Esophagus squamous epithelium (tissue), 5 donors: ENCODE measurements around the gene VIPR2. TPM values are rescaled to one million over a fixed set of nuclear protein-coding genes. Genes with fewer than 3 reads are reported as not detected.

Source experiments
- DNase-seq: peaks from one replicate; lab custom pipeline; 2025; lab: John Stamatoyannopoulos, UW
- H3K27ac ChIP-seq, 4 donors: fragments of 200-600 bp; sonication (generic); one replicate each; pipeline ENCODE4 v1.5.1; 2016 to 2019; ENCODE audit warnings: mild to moderate bottlenecking in 1 of 4
- H3K27me3 ChIP-seq, 4 donors: fragments of 200-600 bp; sonication (generic); 1 replicate in 3 of 4; 2 replicates in 1 of 4; pipeline versions ENCODE4 v1.5.1 to v1.6.0; 2017 to 2021; ENCODE audit warnings: antibody characterized with exemption in 1 of 4
- H3K36me3 ChIP-seq, 3 donors: fragments of 200-600 bp; sonication (generic); one replicate each; pipeline ENCODE4 v1.5.1; 2016 to 2019
- H3K4me1 ChIP-seq, 3 donors: fragments of 200-600 bp; sonication (generic); one replicate each; pipeline ENCODE4 v1.5.1; 2017 to 2019
- H3K4me3 ChIP-seq, 4 donors: fragments of 200-600 bp; sonication (generic); 1 replicate in 3 of 4; 2 replicates in 1 of 4; pipeline ENCODE4 v1.5.1; 2016 to 2019; ENCODE audit warnings: mild to moderate bottlenecking in 2 of 4, moderate library complexity in 1 of 4
- H3K9me3 ChIP-seq, 3 donors: fragments of 200-600 bp; sonication (generic); one replicate each; pipeline ENCODE4 v1.5.1; 2016 to 2019
- POLR2A ChIP-seq, 4 donors: fragments of 450-650 bp; IDR thresholded peaks; one replicate each; pipeline ENCODE4 v1.6.1; 2017; ENCODE audit warnings: antibody characterized with exemption in 4 of 4, mild to moderate bottlenecking in 4 of 4, moderate library complexity in 3 of 4
- WGBS, 2 donors: methylation state at CpG; one replicate each; pipeline ENCODE4 v1.1.5; 2018; 5-methylcytosine and 5-hydroxymethylcytosine counted together
- intact Hi-C: fragments of 100-400 bp; cut with DNase I; formaldehyde crosslinking; loops from one replicate; pipeline ENCODE4 v1.15.0; 2022
- total RNA-seq, 4 donors: library from RNA; depleted of rRNA; stranded (reverse); fragments of >200 nt; gene quantifications; one replicate each; pipeline ENCODE4 v1.1.0, GENCODE V29; 2016
- TF ChIP-seq, protein P1 (sequence below), 6 experiments: fragments of 450-650 bp in 4 of 6; fragments of 200-600 bp in 2 of 6; sonication (generic) in 2 of 6; IDR thresholded peaks; one replicate each; pipeline ENCODE4 v1.5.1; 2016 to 2019; ENCODE audit warnings: antibody characterized with exemption in 6 of 6, mild to moderate bottlenecking in 4 of 6, moderate library complexity in 4 of 6
- donor health status: DM: yes; HTN: yes; CAD: no.

Gene VIPR2
- total RNA-seq, 4 donors from 2014 or later: 0.18 to 2.1 (median 0.40) TPM

DNA sequence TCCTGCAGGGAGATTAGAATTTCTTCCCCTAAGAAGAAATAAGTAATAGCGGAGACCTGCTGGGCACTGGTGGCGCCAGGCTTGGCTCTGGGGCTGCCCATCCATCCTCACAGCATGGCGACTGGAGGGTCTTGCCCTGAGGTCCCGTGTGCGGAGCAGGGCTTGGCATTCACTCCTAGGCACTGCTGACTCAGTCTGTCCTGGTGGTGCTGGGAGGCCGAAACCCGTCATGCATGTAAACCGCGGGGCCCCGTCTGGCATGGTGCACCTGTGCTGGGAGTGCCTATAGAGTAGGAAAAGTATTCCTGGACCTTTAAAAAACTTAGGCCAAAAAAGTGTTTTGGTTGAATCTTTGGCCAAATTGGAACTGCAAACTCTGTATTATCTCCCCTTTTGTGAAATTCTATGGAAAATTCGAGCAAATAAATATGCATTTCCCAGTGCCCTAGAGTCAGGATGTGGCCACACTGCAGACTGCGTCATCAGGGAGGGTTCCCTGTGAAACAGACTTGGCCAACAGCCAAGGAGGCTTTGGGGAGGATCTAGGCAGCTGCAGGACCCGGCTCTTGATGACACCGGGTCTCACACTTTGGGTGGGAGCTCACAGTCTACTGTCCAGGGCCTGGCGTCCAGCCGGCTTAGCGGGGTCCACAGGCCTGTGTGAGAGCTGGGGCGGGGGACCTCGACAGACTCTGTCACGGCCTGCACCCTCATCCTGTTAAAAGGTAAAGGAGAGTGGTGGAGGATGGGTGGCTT lies 122.3 kb downstream of the VIPR2 start:
- Histone ChIP-seq H3K27ac (no peak overlapping the region), H3K9me3 (no peaks in the 10 kb centered on the region), H3K4me3 (no peak overlapping the region), H3K27me3 (peaks cover 0 to 17% (median 0%) of the 10 kb centered on the region in 4 donors), H3K4me1 (peaks cover 0 to 7% (median 4%) of the 10 kb centered on the region in 3 donors), H3K36me3 (no peaks in the 10 kb centered on the region)
- DNase-seq: no peak
- intact Hi-C loops: no loop called here
- TF ChIP-seq POLR2A (IDR thresholded peaks at IDR 0.05): no peak
- TF ChIP-seq, protein P1, sequence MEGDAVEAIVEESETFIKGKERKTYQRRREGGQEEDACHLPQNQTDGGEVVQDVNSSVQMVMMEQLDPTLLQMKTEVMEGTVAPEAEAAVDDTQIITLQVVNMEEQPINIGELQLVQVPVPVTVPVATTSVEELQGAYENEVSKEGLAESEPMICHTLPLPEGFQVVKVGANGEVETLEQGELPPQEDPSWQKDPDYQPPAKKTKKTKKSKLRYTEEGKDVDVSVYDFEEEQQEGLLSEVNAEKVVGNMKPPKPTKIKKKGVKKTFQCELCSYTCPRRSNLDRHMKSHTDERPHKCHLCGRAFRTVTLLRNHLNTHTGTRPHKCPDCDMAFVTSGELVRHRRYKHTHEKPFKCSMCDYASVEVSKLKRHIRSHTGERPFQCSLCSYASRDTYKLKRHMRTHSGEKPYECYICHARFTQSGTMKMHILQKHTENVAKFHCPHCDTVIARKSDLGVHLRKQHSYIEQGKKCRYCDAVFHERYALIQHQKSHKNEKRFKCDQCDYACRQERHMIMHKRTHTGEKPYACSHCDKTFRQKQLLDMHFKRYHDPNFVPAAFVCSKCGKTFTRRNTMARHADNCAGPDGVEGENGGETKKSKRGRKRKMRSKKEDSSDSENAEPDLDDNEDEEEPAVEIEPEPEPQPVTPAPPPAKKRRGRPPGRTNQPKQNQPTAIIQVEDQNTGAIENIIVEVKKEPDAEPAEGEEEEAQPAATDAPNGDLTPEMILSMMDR (IDR thresholded peaks at IDR 0.05): no peak
- WGBS, 2 donors: 72 to 82% methylated on average over 7 to 10 of the region's 20 CpGs

DNA sequence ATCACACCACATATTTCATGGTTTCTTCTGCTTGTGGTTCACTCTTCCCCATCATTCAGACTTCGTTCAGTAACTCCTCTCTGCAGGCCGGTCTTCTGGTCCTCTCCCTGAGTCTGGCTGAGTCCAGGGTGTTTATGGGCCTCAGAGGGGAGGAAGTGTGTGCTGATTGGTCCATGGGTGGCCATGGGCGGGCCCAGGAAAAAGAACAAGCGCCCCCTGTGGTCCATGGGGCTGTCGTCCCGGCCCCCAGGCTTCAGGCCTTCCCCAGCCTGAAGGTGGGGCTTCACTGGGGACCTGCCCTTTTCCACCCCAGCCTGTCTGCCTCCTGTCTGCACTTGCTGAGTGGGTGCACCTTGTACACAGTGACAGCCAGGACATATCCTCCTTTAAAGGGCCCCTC lies 123.7 kb downstream of the VIPR2 start:
- no peaks in the 10 kb centered on the region for H3K36me3 ChIP-seq
- 52 to 75% methylated on average over 3 to 6 of the region's 6 CpGs for WGBS, 2 donors
- intact Hi-C loops: no loop called here
- TF ChIP-seq POLR2A (IDR thresholded peaks at IDR 0.05): no peak
- TF ChIP-seq, protein P1 (IDR thresholded peaks at IDR 0.05): no peak
- DNase-seq: no peak
- no peak overlapping the region for H3K4me3 ChIP-seq
- no peak overlapping the region for H3K27ac ChIP-seq
- peaks cover 0 to 12% (median 0%) of the 10 kb centered on the region in 4 donors for H3K27me3 ChIP-seq
- H3K4me1 ChIP-seq: peaks cover 0 to under 1% (median 0%) of the 10 kb centered on the region in 3 donors
- H3K9me3 ChIP-seq: no peaks in the 10 kb centered on the region

- peaks cover 0 to 19% (median 11%) of the 10 kb centered on the region in 3 donors for H3K4me1 ChIP-seq
- peaks cover 0 to 4% (median 0%) of the 10 kb centered on the region in 4 donors for H3K27me3 ChIP-seq
- no peak for DNase-seq
- TF ChIP-seq, protein P1 (IDR thresholded peaks at IDR 0.05): no peak
- no peak for TF ChIP-seq POLR2A (IDR thresholded peaks at IDR 0.05)
- intact Hi-C loops: no loop called here
- no peak overlapping the region for H3K4me3 ChIP-seq
- WGBS, 2 donors: 47 to 52% methylated on average over 4 to 5 of the region's 5 CpGs
- no peaks in the 10 kb centered on the region for H3K36me3 ChIP-seq
- H3K9me3 ChIP-seq: no peaks in the 10 kb centered on the region
- H3K27ac ChIP-seq: no peak overlapping the region
Observed at GRCh38 chr7:159019111-159019510, 125.6 kb downstream of the VIPR2 start.

- no peaks in the 10 kb centered on the region for H3K36me3 ChIP-seq
- intact Hi-C loops: no loop called here
- 64 to 71% methylated on average over 3 of the region's 3 CpGs for WGBS, 2 donors
- H3K27ac ChIP-seq: no peak overlapping the region
- peaks cover 0 to 32% (median 16%) of the 10 kb centered on the region in 3 donors for H3K4me1 ChIP-seq
- no peak overlapping the region for H3K4me3 ChIP-seq
- no peak for TF ChIP-seq POLR2A (IDR thresholded peaks at IDR 0.05)
- TF ChIP-seq, protein P1 (IDR thresholded peaks at IDR 0.05): no peak
- no peaks in the 10 kb centered on the region for H3K27me3 ChIP-seq
- H3K9me3 ChIP-seq: no peaks in the 10 kb centered on the region
- no peak for DNase-seq
Observed at GRCh38 chr7:159017741-159018140, 126.9 kb downstream of the VIPR2 start.

- Histone ChIP-seq H3K4me3 (no peak overlapping the region), H3K4me1 (peaks cover 0 to 37% (median 16%) of the 10 kb centered on the region in 3 donors), H3K9me3 (no peaks in the 10 kb centered on the region), H3K36me3 (no peaks in the 10 kb centered on the region), H3K27me3 (no peaks in the 10 kb centered on the region), H3K27ac (no peak overlapping the region)
- intact Hi-C loops: no loop called here
- no peak for DNase-seq
- 85 to 86% methylated on average over 3 to 6 of the region's 10 CpGs for WGBS, 2 donors
- TF ChIP-seq, protein P1 (IDR thresholded peaks at IDR 0.05): no peak
- TF ChIP-seq POLR2A (IDR thresholded peaks at IDR 0.05): no peak
Observed at GRCh38 chr7:159017210-159017609, 127.5 kb downstream of the VIPR2 start.
